Osteoblast (primary cell): ENCODE measurements around the gene AGO3. TPM values are rescaled to one million over a fixed set of nuclear protein-coding genes. Genes with fewer than 3 reads are reported as not detected.

Source experiments
- DNase-seq: peaks from one replicate; pipeline ENCODE4 v3.0.0; 2011; ENCODE audit warnings: low spot score, mixed read lengths; ENCODE audit not compliant: insufficient read length; ENCODE audit errors: missing footprints
- H2AFZ ChIP-seq: 2 replicates; pipeline ENCODE4 v1.6.0; 2011; ENCODE audit warnings: mild to moderate bottlenecking, low read length
- H3K27ac ChIP-seq: 2 replicates; pipeline ENCODE4 v1.5.1; 2011; ENCODE audit warnings: mild to moderate bottlenecking, low read depth, low read length, moderate library complexity
- H3K27me3 ChIP-seq: 2 replicates; pipeline ENCODE4 v1.6.0; 2012; ENCODE audit warnings: mild to moderate bottlenecking, control low read depth, inconsistent platforms, low read length, moderate library complexity; ENCODE audit not compliant: insufficient read depth
- H3K36me3 ChIP-seq: 2 replicates; pipeline ENCODE4 v1.5.1; 2011; ENCODE audit warnings: mild to moderate bottlenecking, low read length, control low read depth, moderate library complexity; ENCODE audit not compliant: insufficient read depth
- H3K4me1 ChIP-seq: 2 replicates; pipeline ENCODE4 v1.5.1; 2011; ENCODE audit warnings: mild to moderate bottlenecking, low read length, control low read depth, moderate library complexity; ENCODE audit not compliant: insufficient read depth
- H3K4me2 ChIP-seq: 2 replicates; pipeline ENCODE4 v1.6.0; 2011; ENCODE audit warnings: mild to moderate bottlenecking, low read length; ENCODE audit not compliant: insufficient read depth
- H3K4me3 ChIP-seq: fragments of 200-600 bp; sonication (generic); 3 replicates; pipeline ENCODE4 v1.5.1; 2012; ENCODE audit warnings: mild to moderate bottlenecking, low read length, inconsistent platforms; ENCODE audit not compliant: insufficient read depth
- H3K79me2 ChIP-seq: 2 replicates; pipeline ENCODE4 v1.6.0; 2012; ENCODE audit warnings: mild to moderate bottlenecking, low read length, control low read depth, inconsistent platforms; ENCODE audit not compliant: insufficient read depth
- H3K9me3 ChIP-seq: 2 replicates; pipeline ENCODE4 v1.5.1; 2011; ENCODE audit warnings: low read depth, low read length, control low read depth
- H4K20me1 ChIP-seq: 2 replicates; pipeline ENCODE4 v1.6.0; 2012; ENCODE audit warnings: mild to moderate bottlenecking, low read length, control low read depth; ENCODE audit not compliant: insufficient read depth
- total RNA-seq: library from RNA; depleted of rRNA; stranded (reverse); fragments of >200 nt; gene quantifications from 2 replicates; pipeline ENCODE4 v1.2.3, GENCODE V29; 2012
- TF ChIP-seq, protein P1 (sequence below): IDR thresholded peaks from 2 replicates; pipeline ENCODE4 v1.5.1; 2011; ENCODE audit warnings: mild to moderate bottlenecking, low read depth, low read length, moderate library complexity; ENCODE audit errors: extremely low read depth

The AGO3 gene
- total RNA-seq, 1 donor, result 14.8 TPM

DNA sequence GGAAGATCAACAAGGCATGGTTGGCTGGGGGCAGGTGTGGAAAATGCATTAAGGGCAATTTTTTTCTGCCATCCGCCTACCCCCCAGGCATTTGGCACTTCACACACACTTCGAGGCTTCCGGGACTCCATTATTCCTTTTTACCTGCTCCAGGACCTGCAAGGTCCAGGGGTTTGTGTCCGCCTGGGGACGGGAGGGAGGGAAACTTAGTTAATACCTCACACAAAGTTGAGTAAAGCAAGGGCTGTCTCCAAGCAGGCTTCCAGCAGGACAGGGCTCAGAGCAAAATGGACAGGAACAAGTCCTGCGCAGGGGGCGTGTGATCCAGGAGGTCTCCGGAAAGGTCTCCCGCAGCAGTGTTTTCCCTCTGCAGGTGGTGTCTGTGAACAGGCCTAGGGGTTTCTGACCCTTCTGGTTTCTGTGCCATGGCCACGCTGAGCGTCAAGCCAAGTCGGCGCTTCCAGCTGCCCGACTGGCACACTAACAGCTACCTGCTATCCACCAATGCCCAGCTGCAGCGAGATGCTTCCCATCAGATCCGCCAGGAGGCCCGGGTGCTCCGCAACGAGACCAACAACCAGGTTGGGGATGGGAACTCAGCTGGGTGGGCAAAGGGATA, 153.7 kb downstream of the AGO3 start:
- Histone ChIP-seq H3K79me2 (peaks cover 9% of the 10 kb centered on the region), H3K36me3 (no peaks in the 10 kb centered on the region), H3K4me2 (peak overlapping the region; percentile 94), H3K4me3 (peak overlapping the region; percentile 72), H3K27ac (no peak overlapping the region), H3K9me3 (no peaks in the 10 kb centered on the region), H3K4me1 (peaks cover 9% of the 10 kb centered on the region), H4K20me1 (no peaks in the 10 kb centered on the region), H3K27me3 (no peaks in the 10 kb centered on the region), H2AFZ (peak overlapping the region; percentile 81)
- TF ChIP-seq, protein P1, sequence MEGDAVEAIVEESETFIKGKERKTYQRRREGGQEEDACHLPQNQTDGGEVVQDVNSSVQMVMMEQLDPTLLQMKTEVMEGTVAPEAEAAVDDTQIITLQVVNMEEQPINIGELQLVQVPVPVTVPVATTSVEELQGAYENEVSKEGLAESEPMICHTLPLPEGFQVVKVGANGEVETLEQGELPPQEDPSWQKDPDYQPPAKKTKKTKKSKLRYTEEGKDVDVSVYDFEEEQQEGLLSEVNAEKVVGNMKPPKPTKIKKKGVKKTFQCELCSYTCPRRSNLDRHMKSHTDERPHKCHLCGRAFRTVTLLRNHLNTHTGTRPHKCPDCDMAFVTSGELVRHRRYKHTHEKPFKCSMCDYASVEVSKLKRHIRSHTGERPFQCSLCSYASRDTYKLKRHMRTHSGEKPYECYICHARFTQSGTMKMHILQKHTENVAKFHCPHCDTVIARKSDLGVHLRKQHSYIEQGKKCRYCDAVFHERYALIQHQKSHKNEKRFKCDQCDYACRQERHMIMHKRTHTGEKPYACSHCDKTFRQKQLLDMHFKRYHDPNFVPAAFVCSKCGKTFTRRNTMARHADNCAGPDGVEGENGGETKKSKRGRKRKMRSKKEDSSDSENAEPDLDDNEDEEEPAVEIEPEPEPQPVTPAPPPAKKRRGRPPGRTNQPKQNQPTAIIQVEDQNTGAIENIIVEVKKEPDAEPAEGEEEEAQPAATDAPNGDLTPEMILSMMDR, result no peak
- peak; percentile 90 for DNase-seq

DNA sequence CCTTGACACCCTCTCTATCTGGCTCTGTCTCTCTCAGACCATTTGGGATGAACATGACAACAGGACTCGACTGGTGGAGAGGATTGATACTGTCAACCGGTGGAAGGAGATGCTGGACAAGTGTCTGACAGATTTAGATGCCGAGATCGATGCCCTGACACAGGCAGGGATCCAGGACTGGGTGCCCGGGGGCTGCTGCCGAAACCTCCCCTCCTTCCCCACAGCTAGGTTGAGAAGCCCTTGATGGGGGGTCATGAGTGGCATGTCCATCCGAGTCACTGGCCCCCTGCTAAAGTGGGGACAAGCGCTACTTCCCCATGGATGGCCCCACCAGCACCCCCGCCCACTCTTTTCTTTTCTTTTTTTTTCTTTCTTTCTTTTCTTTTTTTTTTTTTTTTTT, 154.2 kb downstream of the AGO3 start:
- no peaks in the 10 kb centered on the region for H3K36me3 ChIP-seq
- H3K4me1 ChIP-seq, result peaks cover 14% of the 10 kb centered on the region
- no peak overlapping the region for H3K27ac ChIP-seq
- no peaks in the 10 kb centered on the region for H3K27me3 ChIP-seq
- H3K4me3 ChIP-seq, result no peak overlapping the region
- peak overlapping the region; percentile 94 for H3K4me2 ChIP-seq
- peaks cover 14% of the 10 kb centered on the region for H3K79me2 ChIP-seq
- TF ChIP-seq, protein P1, result no peak
- H2AFZ ChIP-seq, result no peak overlapping the region
- peak; percentile 85 for DNase-seq
- H3K9me3 ChIP-seq, result no peaks in the 10 kb centered on the region
- H4K20me1 ChIP-seq, result peaks cover 1% of the 10 kb centered on the region

DNA sequence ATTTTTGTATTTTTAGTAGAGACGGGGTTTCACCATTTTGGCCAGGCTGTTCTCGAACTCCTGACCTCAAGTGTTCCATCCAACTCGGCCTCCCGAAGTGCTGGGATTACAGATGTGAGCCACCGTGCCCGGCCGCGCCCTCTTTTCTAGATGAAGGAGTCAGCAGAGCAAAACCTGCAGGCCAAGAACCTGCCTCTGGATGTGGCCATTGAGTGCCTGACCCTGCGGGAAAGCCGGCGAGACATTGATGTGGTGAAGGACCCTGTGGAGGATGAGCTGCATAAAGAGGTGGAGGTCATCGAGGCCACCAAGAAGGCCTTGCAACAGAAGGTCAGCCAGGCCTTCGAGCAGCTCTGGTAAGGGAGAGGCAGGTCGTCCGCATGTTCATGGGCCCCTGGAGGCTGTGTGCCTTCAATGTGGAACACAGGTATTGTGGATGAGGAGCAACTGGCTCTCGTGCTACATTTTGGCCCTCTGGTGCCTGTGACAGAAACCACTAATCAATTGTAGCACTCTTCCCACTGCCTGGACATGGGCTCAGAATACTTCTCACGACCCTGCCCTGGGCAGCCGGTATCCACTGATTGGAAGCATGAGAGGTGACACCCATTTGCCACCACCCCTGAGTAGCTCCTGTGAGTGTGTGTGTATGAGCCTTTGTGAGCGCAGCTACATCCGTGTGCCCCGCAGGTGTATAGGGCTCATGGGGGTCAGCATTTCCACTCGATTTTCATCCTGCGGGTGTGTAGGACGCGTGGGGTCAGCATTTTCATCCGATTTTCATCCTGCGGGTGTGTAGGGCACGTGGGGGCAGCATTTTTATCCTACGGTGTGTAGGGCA, 155.0 kb downstream of the AGO3 start:
- H4K20me1 ChIP-seq, result peaks cover 5% of the 10 kb centered on the region
- peak; percentile 70 for DNase-seq
- H3K9me3 ChIP-seq, result no peaks in the 10 kb centered on the region
- H2AFZ ChIP-seq, result no peak overlapping the region
- H3K4me2 ChIP-seq, result no peak overlapping the region
- no peaks in the 10 kb centered on the region for H3K27me3 ChIP-seq
- H3K4me1 ChIP-seq, result peaks cover 17% of the 10 kb centered on the region
- peaks cover 19% of the 10 kb centered on the region for H3K79me2 ChIP-seq
- no peaks in the 10 kb centered on the region for H3K36me3 ChIP-seq
- no peak overlapping the region for H3K27ac ChIP-seq
- no peak overlapping the region for H3K4me3 ChIP-seq
- TF ChIP-seq, protein P1, result no peak
